DMS79 treated with DMSO at 0.1 percent for 48 hours (cell line): ENCODE measurements around the gene SNX32.
"Not testable (repeated sequence)": the region's sequence is repeated elsewhere in the genome, so short reads cannot be mapped to it uniquely, and the experiment has no call there.

ENCODE experiments used
- DNase-seq: peaks from one replicate; lab custom pipeline; 2025; lab: John Stamatoyannopoulos, UW

SNX32 gene

DNA sequence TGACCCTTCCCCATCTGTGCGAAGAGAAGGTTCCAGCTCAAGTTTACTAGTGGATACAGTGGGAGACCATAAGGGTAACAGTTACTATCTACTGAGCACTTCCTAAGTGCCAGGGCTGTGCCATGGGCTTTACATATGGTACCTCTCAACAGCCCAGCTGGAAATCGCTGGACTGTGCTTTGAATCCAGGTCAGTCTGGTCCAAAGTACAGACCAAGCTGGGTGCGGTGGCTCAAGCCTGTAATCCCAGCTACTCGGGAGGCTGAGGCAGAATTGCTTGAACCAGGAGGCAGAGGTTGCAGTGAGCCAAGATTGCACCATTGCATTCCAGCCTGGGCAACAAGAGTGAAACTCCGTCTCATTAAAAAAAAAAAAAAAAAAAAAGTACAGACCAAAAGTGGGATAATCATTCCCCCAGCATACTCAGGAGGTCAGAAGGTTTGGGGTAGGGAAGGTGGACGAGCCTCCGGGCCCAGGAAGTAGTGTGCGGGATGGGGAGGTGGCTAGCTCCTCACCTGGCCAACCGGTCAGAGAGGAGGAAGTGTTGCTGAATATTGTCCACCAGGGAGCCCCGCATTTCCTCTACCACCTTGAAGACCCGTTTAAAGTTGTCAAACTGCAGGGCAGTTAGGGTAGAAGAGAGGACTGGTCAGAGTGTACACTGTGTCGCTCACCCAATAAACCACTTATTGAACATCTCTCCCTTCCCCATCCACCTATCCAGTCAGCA lies 52.2 kb downstream of the SNX32 start:
- no peak for DNase-seq

GRCh38 chr11:65886826-65887722 lies 53.3 kb downstream of the SNX32 start:
- DNase-seq: no peak

- DNase-seq: no peak
Measured at GRCh38 chr11:65887723-65888162, 54.0 kb downstream of the SNX32 start.

- DNase-seq: peak; percentile 91
Measured at GRCh38 chr11:65888163-65888814, 54.5 kb downstream of the SNX32 start, which contains the start of gene FIBP. Gene FIBP (minus strand): TSS chr11:65888471. CDS start chr11:65888418, 53 bp downstream.

DNA sequence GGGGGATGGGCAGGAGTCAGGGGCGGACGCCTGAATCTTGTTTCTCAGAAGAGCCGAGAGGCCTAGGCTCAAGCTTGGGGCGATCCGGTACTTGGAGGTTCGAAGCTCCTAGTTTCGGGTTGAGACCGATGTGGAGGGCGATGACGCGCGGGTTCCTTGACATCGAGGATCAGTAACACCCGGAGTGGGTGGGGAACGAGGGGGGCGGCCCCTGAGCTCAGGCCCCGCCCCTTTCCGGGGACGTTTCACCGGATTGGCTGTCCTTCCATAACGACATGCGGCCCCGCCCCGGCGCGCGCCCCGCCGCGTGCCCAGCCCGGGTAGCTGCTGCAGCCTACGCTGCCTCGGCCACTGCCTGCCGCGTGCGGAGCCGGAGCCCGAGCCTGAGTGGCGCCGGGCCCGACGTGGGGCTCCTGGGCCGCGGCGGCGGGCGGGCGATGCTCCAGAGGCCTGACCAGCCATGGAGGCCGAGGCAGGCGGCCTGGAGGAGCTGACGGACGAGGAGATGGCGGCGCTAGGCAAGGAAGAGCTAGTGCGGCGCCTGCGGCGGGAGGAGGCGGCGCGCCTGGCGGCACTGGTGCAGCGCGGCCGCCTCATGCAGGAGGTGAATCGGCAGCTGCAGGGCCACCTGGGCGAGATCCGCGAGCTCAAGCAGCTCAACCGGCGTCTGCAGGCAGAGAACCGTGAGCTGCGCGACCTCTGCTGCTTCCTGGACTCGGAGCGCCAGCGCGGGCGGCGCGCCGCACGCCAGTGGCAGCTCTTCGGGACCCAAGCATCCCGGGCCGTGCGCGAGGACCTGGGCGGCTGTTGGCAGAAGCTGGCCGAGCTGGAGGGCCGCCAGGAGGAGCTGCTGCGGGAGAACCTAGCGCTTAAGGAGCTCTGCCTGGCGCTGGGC lies 56.8 kb downstream of the SNX32 start, which contains the start of gene CCDC85B:
Gene CCDC85B, plus strand, starts transcription at position 350 of the 895 bp plus-strand sequence. Its CDS starts 111 bp downstream, at position 461.
- peak; percentile 86 for DNase-seq

DNA sequence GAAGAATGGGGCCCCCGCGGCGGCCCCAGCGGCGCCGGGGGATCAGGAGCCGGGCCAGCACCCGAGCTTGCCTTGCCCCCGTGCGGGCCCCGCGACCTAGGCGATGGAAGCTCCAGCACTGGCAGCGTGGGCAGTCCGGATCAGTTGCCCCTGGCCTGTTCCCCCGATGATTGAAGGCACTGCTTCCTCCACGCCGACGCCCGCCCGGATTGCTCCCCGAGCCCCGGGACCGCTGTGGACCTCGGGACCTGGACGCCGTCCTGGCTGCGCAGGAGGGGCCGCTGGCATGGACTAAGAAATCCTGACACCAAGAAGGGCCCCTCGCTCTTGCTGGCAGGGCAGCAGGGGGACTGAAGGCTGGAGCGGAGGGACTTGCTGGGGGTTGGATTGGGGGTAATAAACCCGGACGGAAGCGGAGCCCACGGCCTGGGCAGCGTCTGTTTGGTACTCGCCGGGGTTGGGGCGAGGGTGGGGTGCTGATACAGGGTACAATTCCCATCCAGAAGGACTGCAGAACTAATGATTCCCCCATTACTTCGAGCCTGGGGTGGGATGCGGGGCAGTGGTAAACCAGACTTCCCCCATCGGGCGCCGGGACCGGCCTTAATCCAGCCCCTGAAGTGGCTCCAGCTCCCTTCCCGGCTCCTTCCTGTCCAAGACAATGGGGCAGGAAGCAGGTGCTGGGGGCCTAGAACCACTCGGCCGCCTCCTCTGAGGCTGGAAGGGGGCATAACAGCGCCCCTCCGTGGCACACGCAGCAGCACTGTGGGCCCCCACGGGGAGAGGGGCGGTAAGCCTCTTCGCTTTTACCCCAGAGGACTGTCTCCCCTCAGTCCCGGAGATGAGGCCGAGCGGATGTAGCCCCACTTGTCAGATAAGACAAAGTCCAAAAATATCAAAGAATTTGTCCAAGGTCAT lies 57.7 kb downstream of the SNX32 start:
- no peak for DNase-seq

GRCh38 chr11:65892137-65892540 lies 58.4 kb downstream of the SNX32 start:
- not testable (repeated sequence) for DNase-seq

DNA sequence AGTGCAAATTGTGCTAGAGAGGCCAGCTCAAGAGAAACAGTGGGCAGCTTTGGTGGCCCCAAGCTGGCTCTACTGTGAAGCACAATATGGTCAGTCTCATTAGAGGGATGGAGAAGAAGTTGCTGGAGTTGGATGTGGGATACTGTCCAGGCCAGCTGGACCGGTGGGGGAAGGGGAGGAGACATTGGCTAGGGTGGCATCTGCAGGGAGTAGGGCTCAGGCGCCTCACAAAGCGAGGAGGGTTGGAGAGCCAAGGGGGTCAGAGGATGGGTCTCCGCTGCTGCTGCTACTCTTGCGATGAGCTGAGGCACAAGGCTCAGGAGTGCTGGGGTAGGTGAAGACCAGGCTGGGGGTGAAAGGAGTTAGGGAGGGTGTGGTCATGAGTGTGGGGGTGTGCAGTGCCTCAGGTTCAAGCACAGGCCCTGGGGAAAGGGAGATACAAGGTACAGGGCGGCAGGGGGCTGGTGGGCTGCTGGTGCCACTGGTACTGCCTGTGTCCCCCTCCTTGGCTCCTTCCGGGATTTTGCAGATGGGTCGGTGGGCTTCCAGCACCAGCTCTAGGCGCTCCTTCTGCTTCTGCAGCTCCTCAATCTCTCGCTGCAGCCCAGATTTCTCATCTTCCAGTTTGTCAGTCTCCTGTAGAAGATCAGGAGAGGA lies 59.0 kb downstream of the SNX32 start:
- DNase-seq: no peak

DNA sequence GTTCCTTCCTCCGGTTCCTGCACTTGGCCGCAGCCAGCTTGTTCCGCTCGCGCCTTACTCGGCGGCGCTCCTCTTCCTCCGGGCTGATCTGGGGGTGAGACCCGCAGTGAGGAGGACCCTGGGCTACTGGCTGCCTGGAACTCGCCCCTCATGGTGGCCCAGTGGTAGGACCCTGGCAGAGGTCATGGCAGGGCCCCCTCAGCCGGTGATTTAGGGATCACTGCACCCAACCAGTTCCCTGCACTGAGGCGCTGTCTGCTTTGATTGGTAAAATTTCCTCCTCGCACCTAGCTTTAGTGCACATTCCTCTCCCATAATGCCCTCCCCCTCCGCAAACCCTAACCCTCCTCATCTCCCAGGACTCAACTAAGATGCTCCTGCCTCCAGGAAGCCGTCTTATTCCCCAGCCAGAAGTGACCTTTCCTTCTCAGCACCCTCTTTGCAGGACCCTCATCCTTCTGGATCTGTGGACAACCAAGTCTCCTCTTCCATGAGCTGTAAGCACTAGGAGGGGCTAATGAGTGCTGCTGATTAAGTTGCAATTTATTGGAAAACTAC lies 60.4 kb downstream of the SNX32 start:
- no peak for DNase-seq

DNA sequence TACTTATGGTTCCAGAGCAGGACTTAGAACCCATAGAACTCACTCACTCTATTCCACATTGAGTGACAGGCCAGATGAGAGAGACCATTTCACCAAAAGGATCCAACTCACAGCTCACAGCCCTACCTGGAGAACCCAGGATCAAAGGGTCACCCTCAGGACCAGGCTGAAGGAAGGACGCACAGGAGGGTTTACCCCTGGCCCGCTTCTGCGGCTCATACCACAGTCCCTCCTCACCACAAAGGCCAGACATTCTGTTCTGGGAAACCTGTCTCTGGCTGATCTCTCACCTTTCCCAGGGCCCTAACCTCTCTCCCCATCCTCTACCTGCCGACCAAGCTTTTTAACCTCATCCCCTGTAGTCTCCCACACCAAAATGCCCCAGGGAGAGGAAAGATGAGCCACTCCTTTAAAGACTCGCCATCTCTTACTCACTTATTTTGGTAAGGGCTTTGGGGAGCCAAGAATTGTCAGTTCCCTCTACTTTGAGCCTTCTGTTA lies 61.8 kb downstream of the SNX32 start:
- no peak for DNase-seq

DNA sequence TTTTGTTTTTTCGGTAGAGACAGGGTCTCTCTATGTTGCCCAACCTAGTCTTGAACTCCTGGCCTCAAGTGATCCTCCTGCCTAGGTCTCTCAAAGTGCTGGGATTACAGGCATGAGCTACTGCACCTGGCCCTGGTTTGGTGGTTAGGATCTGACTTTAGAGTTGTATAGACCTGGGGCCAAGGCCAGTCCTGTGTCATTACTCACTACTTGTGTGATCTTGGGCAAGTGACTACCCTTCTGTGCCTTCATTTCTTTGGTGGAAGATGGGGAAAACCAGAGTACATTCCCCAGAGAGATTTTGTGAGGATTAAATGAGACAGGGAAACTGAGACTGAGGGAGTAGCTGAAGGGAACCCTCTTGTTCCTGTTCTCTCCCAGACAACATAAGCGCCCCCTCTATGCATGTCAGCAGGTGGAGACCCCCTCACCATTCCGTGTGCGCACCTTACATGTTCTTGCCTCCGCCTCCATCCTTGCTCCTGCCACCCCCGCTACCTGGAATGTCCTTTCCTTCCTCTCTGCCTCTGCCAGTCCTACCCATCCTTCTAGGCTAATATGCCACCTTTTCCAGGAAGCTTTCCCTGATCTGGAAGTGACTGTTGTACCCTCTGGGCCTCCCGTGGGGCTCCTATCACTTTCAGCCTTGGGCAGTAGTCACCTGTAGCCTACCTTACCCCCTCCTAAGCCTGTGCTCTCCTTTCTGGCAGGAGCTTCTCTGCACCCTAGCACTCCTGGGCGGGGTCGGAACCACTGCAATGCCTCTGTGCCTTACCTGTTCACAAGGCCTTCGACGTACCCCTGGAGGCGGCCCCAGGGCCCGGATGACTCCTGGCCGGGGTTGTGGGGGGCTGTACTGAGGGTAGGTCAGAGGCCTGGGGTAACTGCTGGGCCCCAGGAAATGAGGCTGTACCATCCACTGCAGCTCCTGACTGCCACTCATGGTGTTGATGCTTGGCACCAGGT lies 62.6 kb downstream of the SNX32 start:
- DNase-seq: no peak

DNA sequence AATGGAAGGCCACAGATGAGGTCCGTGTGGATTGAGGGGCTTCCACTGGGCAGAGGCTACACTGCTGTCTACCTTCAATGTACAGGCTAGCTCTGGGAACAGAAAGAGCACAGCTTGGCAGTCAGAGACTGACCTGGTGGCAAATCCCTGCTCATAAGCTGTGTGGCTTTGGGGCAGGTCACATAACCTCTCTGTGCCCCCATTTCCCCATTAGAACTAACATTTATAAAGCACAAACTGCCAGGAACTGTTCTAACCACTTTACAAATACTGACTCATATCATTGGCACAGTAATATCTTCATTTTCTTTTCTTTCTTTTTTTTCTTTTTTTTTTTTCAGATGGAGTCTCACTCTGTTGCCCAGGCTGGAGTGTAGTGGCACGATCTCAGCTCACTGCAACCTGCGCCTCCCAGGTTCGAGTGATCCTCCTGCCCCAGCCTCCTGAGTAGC lies 63.3 kb downstream of the SNX32 start:
- DNase-seq: no peak

DNA sequence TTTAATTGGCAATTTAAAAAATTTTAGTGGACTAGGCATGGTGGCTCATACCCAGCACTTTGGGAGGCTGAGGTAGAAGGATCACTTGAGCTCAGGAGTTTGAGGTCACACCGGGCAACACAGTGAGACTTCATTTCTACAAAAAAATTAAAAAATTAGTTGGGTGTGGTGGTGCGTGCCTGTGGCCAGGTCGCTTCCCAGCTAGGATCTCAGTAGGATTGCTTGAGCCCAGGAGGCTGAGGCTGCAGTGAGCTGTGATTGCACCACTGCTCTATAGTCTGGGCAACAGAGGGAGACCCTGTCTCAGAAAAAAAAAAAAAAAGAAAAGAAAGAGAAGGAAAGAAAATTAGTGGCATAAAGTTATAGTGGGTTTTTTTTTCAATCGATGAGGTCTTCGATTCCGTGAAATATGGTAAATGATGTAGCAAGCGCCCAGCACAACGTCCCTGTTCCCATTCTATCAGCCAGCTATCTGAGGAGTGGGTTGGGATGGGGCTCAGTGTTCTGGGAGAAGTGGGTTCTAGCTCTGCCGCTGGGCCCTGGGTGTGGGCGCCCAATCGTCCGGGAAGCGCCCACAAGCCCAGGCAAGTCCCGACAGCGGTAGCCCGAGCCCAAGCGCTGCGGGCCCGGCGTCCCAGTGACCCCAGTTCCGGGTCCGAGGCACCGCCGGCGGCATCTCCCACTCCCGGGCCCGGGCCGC lies 65.0 kb downstream of the SNX32 start:
- DNase-seq: no peak

- DNase-seq: no peak
Measured at GRCh38 chr11:65899356-65900124, 65.8 kb downstream of the SNX32 start.

GRCh38 chr11:65900125-65900898 lies 66.5 kb downstream of the SNX32 start, which contains the start of gene FOSL1:
Gene FOSL1 (minus strand): TSS chr11:65900388. CDS start chr11:65900339, 49 bp downstream.
- peak; percentile 67 for DNase-seq

DNA sequence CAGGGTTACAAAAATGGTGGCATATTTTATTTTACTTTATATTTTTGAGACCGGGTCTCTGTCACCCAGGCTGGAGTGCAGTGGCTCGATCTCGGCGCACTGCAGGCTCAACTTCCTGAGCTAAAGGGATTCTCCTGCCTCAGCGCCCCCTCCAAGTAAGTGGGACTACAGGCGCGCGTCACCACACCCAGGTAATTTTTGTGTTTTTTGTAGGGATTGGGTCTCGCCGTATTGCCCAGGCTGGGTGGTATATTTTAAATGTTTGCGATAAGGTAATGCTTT lies 67.1 kb downstream of the SNX32 start:
- DNase-seq: no peak
